ENCODE measurements around the gene TRAF3IP1. TPM values are rescaled to one million over a fixed set of nuclear protein-coding genes. Genes with fewer than 3 reads are reported as not detected.

The TRAF3IP1 gene
- total and polyA plus RNA-seq, 9 donors: 4.4 to 11.5 (median 8.3) TPM

- Histone ChIP-seq H3K36me3 (ENCODE audit: control insufficient read depth, insufficient read depth, low read length) (no peaks in the 10 kb centered on the region), H3K27ac (ENCODE audit: low read length) (peak within 1 kb of the TSS; percentile 95), H3K9me3 (replicated peaks; ENCODE audit: control insufficient read depth, low read depth, low read length) (no peaks in the 10 kb centered on the region), H3K27me3 (ENCODE audit: control insufficient read depth, insufficient read depth, low read length) (no peaks in the 10 kb centered on the region), H3K4me1 (ENCODE audit: control insufficient read depth, insufficient read depth, low read length) (peaks cover 44% of the 10 kb centered on the region), H3K4me3 (ENCODE audit: low read length) (peak within 1 kb of the TSS; percentile 78)
- WGBS (ENCODE audit: insufficient coverage): under 1% methylated on average over 59 of the region's 65 CpGs
- peak; percentile 86 for DNase-seq
Measured at GRCh38 chr2:238287737-238288649, 32.3 kb upstream of the TRAF3IP1 start, which contains the start of gene PER2. Gene PER2 (minus strand): TSS chr2:238288610. CDS start chr2:238277936, 10,674 bp downstream.

- Histone ChIP-seq H3K36me3 (ENCODE audit: control insufficient read depth, insufficient read depth, low read length) (no peaks in the 10 kb centered on the region), H3K27ac (ENCODE audit: low read length) (peak overlapping the region; percentile 78), H3K9me3 (replicated peaks; ENCODE audit: control insufficient read depth, low read depth, low read length) (no peaks in the 10 kb centered on the region), H3K4me1 (ENCODE audit: control insufficient read depth, insufficient read depth, low read length) (peaks cover 44% of the 10 kb centered on the region), H3K4me3 (ENCODE audit: low read length) (peak overlapping the region; percentile 47), H3K27me3 (ENCODE audit: control insufficient read depth, insufficient read depth, low read length) (no peaks in the 10 kb centered on the region)
- WGBS (ENCODE audit: insufficient coverage): under 1% methylated on average over 104 of the region's 108 CpGs
- DNase-seq: peak; percentile 99
Measured at GRCh38 chr2:238288650-238289573, 31.4 kb upstream of the TRAF3IP1 start.

- Histone ChIP-seq H3K4me1 (ENCODE audit: control insufficient read depth, insufficient read depth, low read length) (peaks cover 42% of the 10 kb centered on the region), H3K36me3 (ENCODE audit: control insufficient read depth, insufficient read depth, low read length) (no peaks in the 10 kb centered on the region), H3K9me3 (replicated peaks; ENCODE audit: control insufficient read depth, low read depth, low read length) (no peaks in the 10 kb centered on the region), H3K4me3 (ENCODE audit: low read length) (peak overlapping the region; percentile 47), H3K27me3 (ENCODE audit: control insufficient read depth, insufficient read depth, low read length) (no peaks in the 10 kb centered on the region), H3K27ac (ENCODE audit: low read length) (no peak overlapping the region)
- 13% methylated on average over 11 of the region's 13 CpGs for WGBS (ENCODE audit: insufficient coverage)
- DNase-seq: peak; percentile 23
Measured at GRCh38 chr2:238289574-238289973, 30.7 kb upstream of the TRAF3IP1 start.

GRCh38 chr2:238290091-238290509 lies 30.2 kb upstream of the TRAF3IP1 start:
- Histone ChIP-seq H3K4me1 (ENCODE audit: control insufficient read depth, insufficient read depth, low read length) (peaks cover 37% of the 10 kb centered on the region), H3K36me3 (ENCODE audit: control insufficient read depth, insufficient read depth, low read length) (no peaks in the 10 kb centered on the region), H3K9me3 (replicated peaks; ENCODE audit: control insufficient read depth, low read depth, low read length) (no peaks in the 10 kb centered on the region), H3K4me3 (ENCODE audit: low read length) (no peak overlapping the region), H3K27ac (ENCODE audit: low read length) (no peak overlapping the region), H3K27me3 (ENCODE audit: control insufficient read depth, insufficient read depth, low read length) (no peaks in the 10 kb centered on the region)
- 54% methylated on average over 8 of the region's 8 CpGs for whole genome bisulfite sequencing (ENCODE audit: insufficient coverage)
- peak; percentile 40 for DNase-seq

GRCh38 chr2:238290715-238291549 lies 29.4 kb upstream of the TRAF3IP1 start:
- Histone ChIP-seq H3K4me3 (ENCODE audit: low read length) (no peak overlapping the region), H3K9me3 (replicated peaks; ENCODE audit: control insufficient read depth, low read depth, low read length) (no peaks in the 10 kb centered on the region), H3K27ac (ENCODE audit: low read length) (no peak overlapping the region), H3K4me1 (ENCODE audit: control insufficient read depth, insufficient read depth, low read length) (peaks cover 29% of the 10 kb centered on the region), H3K27me3 (ENCODE audit: control insufficient read depth, insufficient read depth, low read length) (no peaks in the 10 kb centered on the region), H3K36me3 (ENCODE audit: control insufficient read depth, insufficient read depth, low read length) (no peaks in the 10 kb centered on the region)
- no peak for DNase-seq
- 89% methylated on average over 4 of the region's 5 CpGs for WGBS (ENCODE audit: insufficient coverage)

GRCh38 chr2:238291550-238292281 lies 28.6 kb upstream of the TRAF3IP1 start:
- Histone ChIP-seq H3K36me3 (ENCODE audit: control insufficient read depth, insufficient read depth, low read length) (no peaks in the 10 kb centered on the region), H3K4me3 (ENCODE audit: low read length) (no peak overlapping the region), H3K4me1 (ENCODE audit: control insufficient read depth, insufficient read depth, low read length) (peaks cover 21% of the 10 kb centered on the region), H3K27me3 (ENCODE audit: control insufficient read depth, insufficient read depth, low read length) (peaks cover 2% of the 10 kb centered on the region), H3K9me3 (replicated peaks; ENCODE audit: control insufficient read depth, low read depth, low read length) (no peaks in the 10 kb centered on the region), H3K27ac (ENCODE audit: low read length) (no peak overlapping the region)
- WGBS (ENCODE audit: insufficient coverage): 89% methylated on average over 8 of the region's 8 CpGs
- DNase-seq: no peak

- Histone ChIP-seq H3K4me3 (ENCODE audit: low read length) (no peak overlapping the region), H3K36me3 (ENCODE audit: control insufficient read depth, insufficient read depth, low read length) (no peaks in the 10 kb centered on the region), H3K4me1 (ENCODE audit: control insufficient read depth, insufficient read depth, low read length) (peaks cover 11% of the 10 kb centered on the region), H3K27ac (ENCODE audit: low read length) (no peak overlapping the region), H3K9me3 (replicated peaks; ENCODE audit: control insufficient read depth, low read depth, low read length) (no peaks in the 10 kb centered on the region), H3K27me3 (ENCODE audit: control insufficient read depth, insufficient read depth, low read length) (peaks cover 11% of the 10 kb centered on the region)
- DNase-seq: no peak
- WGBS (ENCODE audit: insufficient coverage): 83% methylated on average over 9 of the region's 9 CpGs
Measured at GRCh38 chr2:238294046-238294392, 26.3 kb upstream of the TRAF3IP1 start.

GRCh38 chr2:238294393-238295143 lies 25.8 kb upstream of the TRAF3IP1 start:
- H3K36me3 ChIP-seq (ENCODE audit: control insufficient read depth, insufficient read depth, low read length): no peaks in the 10 kb centered on the region
- no peak overlapping the region for H3K27ac ChIP-seq (ENCODE audit: low read length)
- no peaks in the 10 kb centered on the region for H3K9me3 ChIP-seq (replicated peaks; ENCODE audit: control insufficient read depth, low read depth, low read length)
- WGBS (ENCODE audit: insufficient coverage): 83% methylated on average over 8 of the region's 17 CpGs
- no peak for DNase-seq
- H3K4me1 ChIP-seq (ENCODE audit: control insufficient read depth, insufficient read depth, low read length): peaks cover 6% of the 10 kb centered on the region
- H3K27me3 ChIP-seq (ENCODE audit: control insufficient read depth, insufficient read depth, low read length): peaks cover 11% of the 10 kb centered on the region
- no peak overlapping the region for H3K4me3 ChIP-seq (ENCODE audit: low read length)

Measured in muscle of leg (tissue), 11 donors.